GM21390 (cell line): ENCODE results near the gene CHD2.

Experiments
- ATAC-seq: cut with Tn5 transposase; IDR thresholded peaks from one replicate; pipeline ENCODE4 v1.9.1; 2021; ENCODE audit not compliant: unreplicated experiment

CHD2 gene

DNA sequence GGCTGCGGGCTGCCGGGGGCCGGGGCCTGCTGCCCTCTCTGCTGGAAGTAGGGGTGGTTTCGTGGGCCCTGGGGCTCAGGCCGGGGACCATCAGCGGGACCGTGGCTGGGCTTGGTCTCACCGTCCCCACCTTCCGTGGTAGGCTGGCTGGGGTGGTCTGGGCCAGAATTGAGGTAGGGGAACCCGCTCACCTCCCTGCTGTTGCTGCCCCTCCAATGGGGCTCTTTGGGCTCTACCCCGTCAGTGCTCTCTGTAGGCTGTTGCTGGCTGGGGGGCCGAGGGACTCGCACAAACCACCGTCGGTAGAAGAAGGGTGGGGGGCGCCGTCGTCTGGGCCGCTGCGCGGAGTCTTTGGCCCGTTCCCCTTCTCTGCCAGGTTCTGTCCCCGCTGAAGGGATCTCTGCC, 165.5 kb downstream of the CHD2 start:
- ATAC-seq, result no peak

DNA sequence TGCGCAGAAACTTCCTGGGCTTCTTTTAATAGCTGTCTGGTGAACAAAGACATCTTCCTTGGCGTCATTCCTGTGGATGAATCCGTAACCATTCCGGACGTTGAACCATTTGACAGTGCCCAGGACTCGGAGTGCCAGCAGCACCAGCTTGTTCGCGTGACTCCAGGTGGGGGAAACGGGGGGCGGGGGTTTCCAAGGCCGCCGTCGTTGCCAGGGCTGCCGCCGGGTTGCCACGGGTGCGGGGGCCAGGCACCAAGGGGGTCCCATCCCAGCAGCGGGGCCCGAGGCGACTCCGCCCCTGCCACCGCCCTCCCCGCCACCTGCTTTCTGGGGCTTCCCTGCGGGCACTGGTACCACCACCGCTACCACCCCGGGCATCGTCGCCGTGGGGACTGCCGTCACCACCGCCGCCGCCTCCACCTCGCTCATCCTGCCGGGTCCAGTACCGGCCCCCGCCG, 166.1 kb downstream of the CHD2 start:
- ATAC-seq, result no peak

DNA sequence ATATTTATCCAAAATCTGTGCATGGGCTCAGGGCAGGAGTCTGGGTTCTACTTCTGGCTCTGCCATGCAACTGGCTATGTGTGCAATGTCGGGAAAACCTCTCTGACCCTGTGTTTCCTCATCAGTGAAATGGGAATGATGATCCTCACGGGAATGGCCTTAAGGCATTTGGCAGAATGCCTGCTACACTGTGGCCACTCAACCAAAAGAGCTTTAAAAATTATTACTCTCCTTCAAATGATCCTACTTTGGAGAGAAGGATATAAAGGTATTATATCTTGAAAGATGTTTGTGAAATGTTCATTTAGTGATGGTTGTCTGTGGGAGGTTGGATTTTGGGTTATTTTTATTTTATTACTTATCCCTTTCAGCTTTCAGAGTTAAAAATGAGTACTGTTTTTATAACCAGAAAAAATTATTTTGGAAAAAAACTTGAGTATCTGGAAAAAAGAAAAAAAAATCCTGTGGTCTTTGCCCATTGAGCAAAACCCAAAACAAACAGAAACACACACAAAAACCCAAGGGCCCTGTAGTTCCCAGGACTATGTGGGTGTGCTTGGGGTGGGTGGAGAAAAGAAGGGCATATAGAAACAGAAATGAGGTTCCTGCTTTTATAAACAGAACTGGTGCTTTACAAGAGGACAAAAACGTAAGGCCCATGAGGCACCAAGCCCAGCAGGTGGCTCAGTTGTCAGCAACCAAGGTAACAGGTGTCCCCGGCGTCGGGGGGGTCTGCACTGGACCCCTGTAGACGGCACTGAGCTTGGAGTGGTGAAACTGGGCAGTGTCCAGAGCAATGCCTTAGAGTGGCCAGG, 166.9 kb downstream of the CHD2 start:
- no peak for ATAC-seq

DNA sequence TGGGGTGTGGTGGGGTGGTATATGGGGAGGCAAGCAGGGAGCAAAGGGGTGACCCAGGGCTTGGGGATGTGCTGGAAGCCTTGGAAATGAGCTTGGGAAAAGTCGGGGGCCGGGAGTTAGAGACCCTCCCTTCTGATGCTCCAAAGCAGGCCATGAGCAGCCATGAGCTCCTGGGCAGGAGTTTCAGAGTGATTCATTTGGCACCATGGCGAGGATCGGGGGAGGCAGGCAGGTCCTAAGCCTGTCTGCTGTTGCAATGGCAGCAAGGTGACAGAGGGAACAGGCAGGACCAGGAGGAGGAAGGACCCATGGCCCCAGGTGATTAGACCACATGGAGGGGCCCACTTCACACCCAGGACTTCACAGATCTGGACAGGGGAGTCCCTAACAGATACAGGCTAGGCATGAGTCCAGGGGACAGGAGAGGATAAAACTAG, 167.5 kb downstream of the CHD2 start:
- no peak for ATAC-seq

DNA sequence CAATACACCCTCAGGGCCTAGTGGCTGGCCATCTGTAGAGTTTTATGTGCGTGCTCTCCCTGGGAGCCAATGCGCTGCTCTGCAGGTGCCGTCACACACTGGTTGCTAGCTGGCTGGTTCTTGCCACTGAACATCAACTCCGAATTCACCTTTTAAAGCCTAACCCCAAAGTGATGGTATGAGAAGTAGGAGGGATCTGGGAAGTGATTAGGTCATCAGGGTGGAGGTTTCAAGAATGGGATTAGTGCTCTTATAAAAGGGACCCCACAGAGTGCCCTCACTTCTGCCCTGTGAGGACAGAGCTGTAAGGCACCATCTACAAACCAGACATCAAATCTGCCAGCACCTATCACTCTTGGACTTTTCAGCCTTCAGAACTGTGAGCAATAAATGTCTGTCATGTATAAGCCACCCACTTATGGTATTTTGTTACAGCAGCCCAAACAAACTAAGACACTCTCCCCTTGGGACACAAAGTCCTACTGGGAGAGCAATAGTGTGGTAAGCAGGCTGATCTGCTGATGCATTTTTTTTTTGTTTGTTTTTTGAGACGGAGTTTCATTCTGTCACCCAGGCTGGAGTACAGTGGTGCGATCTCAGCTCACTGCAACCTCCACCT, 168.6 kb downstream of the CHD2 start:
- no peak for ATAC-seq

DNA sequence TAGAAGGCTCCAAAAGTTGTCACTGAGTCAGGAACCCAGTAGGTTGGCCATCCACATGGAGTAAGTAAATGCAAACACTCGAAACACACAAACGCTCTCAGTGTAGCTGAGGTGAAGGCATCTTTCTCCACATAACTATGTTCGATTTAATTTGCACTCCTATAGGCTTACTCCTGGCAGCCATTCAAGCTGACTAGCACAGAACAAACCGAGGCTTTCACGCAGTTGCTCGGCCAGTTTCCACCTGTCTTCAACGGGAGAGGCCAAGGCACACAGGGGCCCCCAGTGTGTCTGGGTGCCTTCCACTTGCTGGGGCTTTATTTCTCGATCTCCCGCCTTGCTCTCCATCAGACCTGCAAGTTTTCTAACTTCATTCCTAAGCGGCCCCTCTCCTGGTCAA, 170.0 kb downstream of the CHD2 start:
- ATAC-seq, result no peak

DNA sequence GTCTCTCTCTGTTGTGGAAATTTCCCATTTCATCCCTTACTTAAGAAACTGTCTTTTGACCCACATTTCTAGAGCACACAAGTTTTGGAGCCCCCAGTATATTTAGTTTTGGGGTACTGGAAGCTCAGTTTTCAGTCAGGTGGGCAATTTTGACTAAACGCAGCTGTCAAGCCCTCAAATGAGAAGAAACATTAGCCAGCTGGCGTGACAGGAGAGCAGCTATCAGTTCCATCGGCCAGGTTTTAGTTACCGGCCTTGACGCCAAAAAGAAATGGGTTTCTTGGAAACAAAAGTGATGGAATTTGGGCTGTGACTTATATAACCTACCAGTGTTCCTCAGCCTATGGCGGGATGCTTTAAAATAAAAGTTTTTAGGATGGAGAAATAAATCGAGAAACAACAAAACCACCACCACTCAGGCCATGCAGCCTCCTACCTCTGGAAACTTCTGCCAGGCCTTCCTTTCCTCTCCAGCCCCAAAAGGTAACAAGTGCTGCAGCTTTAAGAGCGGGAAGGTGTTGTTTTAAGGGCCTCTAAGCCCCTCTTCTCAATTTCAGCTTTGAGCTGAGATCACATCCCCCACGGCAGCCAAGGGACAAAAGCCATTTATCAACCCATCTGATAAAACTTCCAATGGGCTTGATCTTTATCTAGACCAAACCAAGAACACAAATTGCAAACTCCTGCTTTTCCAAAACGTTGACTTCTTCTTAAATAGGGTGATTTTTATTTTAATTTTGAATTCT, 170.6 kb downstream of the CHD2 start:
- ATAC-seq, result no peak

DNA sequence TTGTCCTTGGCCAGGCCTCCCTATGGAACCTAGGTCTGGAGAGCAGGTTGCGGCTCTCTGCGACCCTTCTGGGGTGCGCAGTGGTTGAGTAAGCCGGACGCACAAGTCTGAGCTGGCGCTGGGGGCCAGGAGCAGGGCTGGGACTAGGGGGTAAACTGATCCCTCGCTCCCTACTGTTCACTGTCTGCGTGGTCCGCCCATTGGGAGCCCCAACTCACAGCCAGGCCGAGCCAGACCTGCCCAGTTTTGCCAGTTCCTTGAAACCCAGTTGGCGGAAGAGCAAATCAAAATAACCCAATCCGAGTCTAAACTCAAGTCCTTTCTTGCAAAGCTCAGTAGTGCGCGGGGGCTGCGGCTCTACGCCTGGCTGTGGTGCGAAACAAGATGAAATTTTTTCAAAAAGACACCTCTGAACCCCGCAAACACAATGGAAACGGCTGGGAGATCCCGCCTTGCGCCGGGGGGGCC, 171.4 kb downstream of the CHD2 start:
- no peak for ATAC-seq

DNA sequence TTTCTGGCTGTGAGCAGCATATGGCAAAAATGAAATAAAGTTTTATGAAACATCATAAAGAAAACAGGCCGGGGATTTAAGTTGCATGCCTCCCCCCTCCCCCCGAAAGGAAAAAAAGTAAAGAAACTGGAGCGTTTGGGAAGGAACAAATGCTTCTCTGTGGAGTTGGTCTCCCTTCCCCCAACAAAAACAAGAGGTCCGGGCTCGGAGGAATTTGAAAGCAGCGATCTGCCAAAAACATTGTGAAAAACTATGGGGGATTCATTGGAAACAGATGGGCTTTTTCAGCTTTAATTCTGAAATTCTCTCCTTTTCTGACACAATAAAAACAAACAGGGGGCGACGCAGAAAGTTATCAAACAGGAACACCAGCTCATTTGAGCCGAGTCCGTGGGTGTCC, 171.9 kb downstream of the CHD2 start:
- ATAC-seq, result no peak

DNA sequence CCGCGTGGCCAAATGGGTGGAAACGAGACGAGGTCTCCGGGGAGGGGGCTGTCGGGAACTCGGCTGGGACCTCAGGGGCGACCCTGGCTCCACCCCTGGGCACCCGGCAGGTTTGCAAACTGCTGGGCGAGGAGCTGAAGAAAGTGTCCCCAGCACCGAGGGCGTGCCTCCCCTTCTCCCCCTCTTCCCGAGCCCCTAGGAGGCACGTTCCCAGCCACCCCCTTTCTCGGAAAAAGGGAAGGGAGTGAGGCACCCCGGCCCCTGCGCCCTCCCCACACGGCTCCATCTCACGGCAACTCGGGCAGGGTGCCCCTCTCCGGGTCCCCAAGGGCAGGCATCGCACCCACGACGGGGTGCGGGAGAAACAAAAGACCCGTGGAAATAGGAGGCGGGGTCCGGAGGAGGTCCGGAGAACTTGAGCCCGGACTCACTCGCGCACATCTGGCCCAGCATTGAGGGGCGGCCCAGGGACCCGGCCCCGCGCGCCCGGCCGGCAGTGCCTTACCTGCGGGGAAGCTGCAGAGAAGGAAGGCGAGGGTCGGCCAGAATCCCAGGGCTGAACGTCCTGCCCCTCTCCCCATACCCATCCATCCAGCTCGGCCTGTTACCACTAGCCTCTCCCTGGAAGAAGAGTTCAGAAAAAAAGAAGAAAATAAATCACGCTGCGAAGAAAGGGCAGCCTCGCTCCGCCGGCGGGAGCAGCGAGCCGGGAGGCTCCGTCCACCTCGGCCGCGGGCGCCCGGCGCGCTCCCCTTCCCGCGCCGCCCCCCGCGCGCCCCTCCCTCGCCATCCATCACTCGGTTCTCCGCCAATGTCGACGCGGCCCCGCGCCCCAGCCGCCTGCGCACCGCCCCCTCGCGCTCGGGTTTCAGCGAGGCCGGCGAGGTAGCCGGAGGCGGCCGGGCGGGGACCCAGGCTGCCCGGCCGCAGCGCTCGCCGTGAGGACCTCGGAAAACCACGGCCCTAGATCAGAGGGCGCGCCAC, 172.6 kb downstream of the CHD2 start:
- no peak for ATAC-seq

DNA sequence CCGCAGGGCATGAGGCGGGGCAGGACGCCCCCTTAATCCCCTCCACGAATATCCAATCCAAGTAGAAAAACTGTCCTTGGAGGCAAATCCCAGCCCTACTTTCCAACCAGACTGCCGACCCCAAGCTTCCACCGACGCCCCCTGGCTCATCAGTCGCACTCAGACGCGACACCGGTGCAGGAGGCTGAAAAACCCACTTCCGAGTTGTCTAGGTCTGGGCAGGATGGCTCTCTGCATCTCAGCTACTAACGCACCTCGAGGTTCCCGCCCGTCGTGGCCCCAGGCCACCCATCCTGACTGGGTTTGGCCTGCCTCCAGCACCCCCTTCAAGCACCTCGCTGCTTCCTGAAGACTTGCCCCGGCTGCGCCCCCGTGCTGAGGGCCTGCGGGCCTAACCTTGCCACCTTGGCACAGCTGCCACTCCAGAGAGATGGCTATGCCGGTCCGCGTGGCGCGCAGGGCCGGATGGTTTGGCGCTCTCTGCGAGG, 173.4 kb downstream of the CHD2 start:
- ATAC-seq, result no peak

DNA sequence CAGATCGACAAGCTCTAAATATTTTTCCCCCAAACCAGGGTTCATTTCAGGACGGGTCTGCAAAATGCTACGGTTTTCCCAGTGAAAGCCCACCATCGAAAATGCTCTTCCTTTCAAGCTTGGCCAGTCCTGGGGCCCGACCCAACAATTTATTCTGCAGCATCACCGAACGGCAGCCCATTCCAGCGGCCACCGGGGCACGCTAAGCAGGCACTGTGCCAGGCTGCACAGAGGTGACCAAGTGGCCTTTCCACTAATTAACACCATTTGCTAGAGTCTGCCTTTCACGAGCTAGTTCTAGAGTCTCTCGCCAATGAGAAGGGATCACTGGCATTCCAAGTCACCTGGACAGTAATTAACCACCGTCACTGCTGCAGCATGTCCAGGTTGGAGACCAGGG, 174.5 kb downstream of the CHD2 start:
- no peak for ATAC-seq

DNA sequence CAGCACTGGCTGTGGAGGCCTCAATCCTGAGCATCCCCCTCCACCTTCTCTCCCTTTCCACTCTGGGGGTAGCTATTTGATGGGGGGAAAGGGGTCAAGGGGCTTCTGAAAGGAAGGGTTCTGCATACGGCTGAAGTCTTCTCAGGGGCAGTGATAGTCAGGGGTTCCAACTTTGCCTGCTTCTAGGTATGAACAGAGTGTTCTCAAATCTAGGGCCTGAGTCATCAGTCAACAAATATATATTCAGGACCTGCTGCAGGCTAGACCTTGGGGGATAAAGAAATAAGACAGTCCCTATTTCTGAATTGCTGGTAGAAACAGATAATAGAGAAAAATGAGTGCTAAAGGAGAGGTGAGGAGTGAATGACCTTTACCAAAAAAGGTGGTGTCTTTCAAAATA, 176.1 kb downstream of the CHD2 start:
- ATAC-seq, result no peak

DNA sequence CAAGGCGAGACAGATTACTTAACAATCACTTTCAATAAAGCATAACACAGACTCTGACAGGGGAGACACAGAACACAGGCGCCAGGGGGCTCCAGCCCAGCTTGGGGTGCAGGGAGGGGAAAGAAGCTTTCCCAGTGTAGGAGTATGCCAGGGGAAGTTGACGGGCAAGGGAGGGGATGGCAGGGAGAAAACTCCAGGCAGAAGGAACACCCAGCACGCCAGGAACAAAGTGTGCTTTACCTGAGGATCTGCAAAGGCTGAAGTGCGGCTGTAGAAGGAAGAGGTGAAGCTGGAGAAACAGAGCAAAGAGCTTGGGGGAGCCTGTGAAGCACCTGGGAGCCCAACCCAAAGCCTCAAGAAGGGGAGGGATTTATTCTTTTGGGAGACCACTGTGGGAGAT, 176.8 kb downstream of the CHD2 start:
- ATAC-seq, result no peak
